Bronchial epithelial cell (primary cell): ENCODE measurements around the gene TEX22. TPM values are rescaled to one million over a fixed set of nuclear protein-coding genes. Genes with fewer than 3 reads are reported as not detected.

Experiments
- DNase-seq: peaks from one replicate; pipeline ENCODE4 v3.0.0-alpha.2; 2010; ENCODE audit warnings: low read depth
- FAIRE-seq: peaks from 2 replicates; lab custom pipeline; 2011; peaks lifted over from hg19 to GRCh38; lab: Jason Lieb, UNC
- H3K27me3 ChIP-seq: 2 replicates; pipeline ENCODE4 v1.5.1; 2011; ENCODE audit warnings: low read length; ENCODE audit not compliant: control insufficient read depth, insufficient read depth
- H3K36me3 ChIP-seq: 2 replicates; pipeline ENCODE4 v1.5.1; 2011; ENCODE audit warnings: low read length; ENCODE audit not compliant: control insufficient read depth, insufficient read depth
- H3K4me3 ChIP-seq: 2 replicates; pipeline ENCODE4 v1.5.1; 2011; ENCODE audit warnings: mild to moderate bottlenecking, low read depth, low read length, control low read depth
- CTCF ChIP-seq: IDR thresholded peaks from 2 replicates; pipeline ENCODE4 v1.5.1; 2011; ENCODE audit warnings: mild to moderate bottlenecking, moderate library complexity, low read length, control low read depth, inconsistent platforms; ENCODE audit not compliant: insufficient read depth, severe bottlenecking
- total RNA-seq: library from RNA; depleted of rRNA; stranded (reverse); fragments of >200 nt; gene quantifications from 2 replicates; pipeline ENCODE4 v1.2.1, GENCODE V29; 2014

Gene TEX22
- total RNA-seq, 1 donor from 2014 or later, result 1.8 TPM

GRCh38 chr14:105456736-105457617 is 58.6 kb downstream of the TEX22 start:
- no peaks in the 10 kb centered on the region for H3K27me3 ChIP-seq
- DNase-seq, result no peak
- peaks cover 16% of the 10 kb centered on the region for H3K36me3 ChIP-seq
- no peak for TF ChIP-seq CTCF
- FAIRE-seq, result no peak
- no peak overlapping the region for H3K4me3 ChIP-seq

GRCh38 chr14:105458010-105458409 is 59.7 kb downstream of the TEX22 start:
- FAIRE-seq, result no peak
- Histone ChIP-seq H3K36me3 (peaks cover 19% of the 10 kb centered on the region), H3K27me3 (no peaks in the 10 kb centered on the region), H3K4me3 (no peak overlapping the region)
- no peak for DNase-seq
- no peak for TF ChIP-seq CTCF

GRCh38 chr14:105458571-105458970 is 60.2 kb downstream of the TEX22 start:
- Histone ChIP-seq H3K36me3 (peaks cover 19% of the 10 kb centered on the region), H3K4me3 (no peak overlapping the region), H3K27me3 (no peaks in the 10 kb centered on the region)
- no peak for TF ChIP-seq CTCF
- DNase-seq (no peak), FAIRE-seq (no peak)

- FAIRE-seq (no peak), DNase-seq (no peak)
- Histone ChIP-seq H3K27me3 (no peaks in the 10 kb centered on the region), H3K36me3 (peaks cover 18% of the 10 kb centered on the region), H3K4me3 (no peak overlapping the region)
- no peak for TF ChIP-seq CTCF
Observed at GRCh38 chr14:105460116-105460515, 61.8 kb downstream of the TEX22 start.

- no peak for DNase-seq
- no peak for TF ChIP-seq CTCF
- H3K4me3 ChIP-seq, result no peak overlapping the region
Observed at GRCh38 chr14:105460616-105461015, 62.3 kb downstream of the TEX22 start.

More at GRCh38 chr14:105460616-105461015, 62.3 kb downstream of the TEX22 start:
- H3K36me3 ChIP-seq, result peaks cover 17% of the 10 kb centered on the region
- no peaks in the 10 kb centered on the region for H3K27me3 ChIP-seq
- no peak for FAIRE-seq
